Measurements from ENCODE around the gene DOP1A. TPM values are rescaled to one million over a fixed set of nuclear protein-coding genes. Genes with fewer than 3 reads are reported as not detected.

DOP1A gene
- total RNA-seq, 1 experiment from 2014 or later = 24.4 TPM

GRCh38 chr6:83062225-83062624, 5.2 kb upstream of the DOP1A start:
- no TSS peak for BruUV-seq (replicated peaks)
- CTCF ChIA-PET = no interaction called here
- H3K9me3 Mint-ChIP-seq (ENCODE audit: low read depth, unreplicated experiment) = no peaks in the 10 kb centered on the region

GRCh38 chr6:83065511-83066192, 1.8 kb upstream of the DOP1A start, which contains the start of gene UBE3D:
Gene UBE3D (minus strand): TSS chr6:83065841. CDS start chr6:83065718, 123 bp downstream.
- Mint-ChIP-seq H3K4me3 (ENCODE audit: low read depth, unreplicated experiment) (peak within 1 kb of the TSS; percentile 88), H3K27ac (ENCODE audit: unreplicated experiment) (peak within 1 kb of the TSS; percentile 23), H3K36me3 (ENCODE audit: insufficient read depth, unreplicated experiment) (peaks cover 32% of the 10 kb centered on the region), H3K4me1 (ENCODE audit: low read depth, unreplicated experiment) (peaks cover 11% of the 10 kb centered on the region), H3K9me3 (ENCODE audit: low read depth, unreplicated experiment) (no peaks in the 10 kb centered on the region), H3K27me3 (ENCODE audit: unreplicated experiment) (no peaks in the 10 kb centered on the region)
- CTCF ChIA-PET = interaction anchor here (0.5 to 2.4 kb wide), 7 partner anchors 18 to 817 kb away, joined by 3 to 19 read pairs (median 4); no protein-coding TSS in a partner anchor
- BruUV-seq (replicated peaks) = no TSS peak
- DNase-seq = peak; percentile 92
- intact Hi-C loops (cut with micrococcal nuclease; ENCODE audit: unreplicated experiment) = loop anchor here (2.0 to 10.0 kb wide), 2 partner anchors 349 to 449 kb away; no protein-coding TSS in a partner anchor
- peak; percentile 94 for TF ChIP-seq CTCF (IDR thresholded peaks at IDR 0.05; ENCODE audit: unreplicated experiment)

More at GRCh38 chr6:83062225-83062624, 5.2 kb upstream of the DOP1A start:
- intact Hi-C loops (cut with micrococcal nuclease; ENCODE audit: unreplicated experiment) = loop anchor here (10.0 kb wide), 1 partner anchor 353 kb away; no protein-coding TSS in a partner anchor
- DNase-seq = no peak
- Mint-ChIP-seq H3K4me3 (ENCODE audit: low read depth, unreplicated experiment) (no peak overlapping the region), H3K27ac (ENCODE audit: unreplicated experiment) (no peak overlapping the region), H3K4me1 (ENCODE audit: low read depth, unreplicated experiment) (peaks cover 6% of the 10 kb centered on the region), H3K27me3 (ENCODE audit: unreplicated experiment) (no peaks in the 10 kb centered on the region), H3K36me3 (ENCODE audit: insufficient read depth, unreplicated experiment) (peaks cover 18% of the 10 kb centered on the region)
- TF ChIP-seq CTCF (IDR thresholded peaks at IDR 0.05; ENCODE audit: unreplicated experiment) = no peak

- H3K4me1 Mint-ChIP-seq (ENCODE audit: low read depth, unreplicated experiment) = peaks cover 23% of the 10 kb centered on the region
- intact Hi-C loops (cut with micrococcal nuclease; ENCODE audit: unreplicated experiment) = loop anchor here (10.0 kb wide), 1 partner anchor 346 kb away; no protein-coding TSS in a partner anchor
- no peak for TF ChIP-seq CTCF (IDR thresholded peaks at IDR 0.05; ENCODE audit: unreplicated experiment)
- H3K27ac Mint-ChIP-seq (ENCODE audit: unreplicated experiment) = peak overlapping the region; percentile 87
- peaks cover 32% of the 10 kb centered on the region for H3K36me3 Mint-ChIP-seq (ENCODE audit: insufficient read depth, unreplicated experiment)
- TSS peak; percentile 40 for BruUV-seq (replicated peaks)
- no peak for DNase-seq
- no peaks in the 10 kb centered on the region for H3K9me3 Mint-ChIP-seq (ENCODE audit: low read depth, unreplicated experiment)
- CTCF ChIA-PET = interaction anchor here (0.6 to 1.4 kb wide), 2 partner anchors 46 to 369 kb away, joined by 3 read pairs; no protein-coding TSS in a partner anchor
- H3K4me3 Mint-ChIP-seq (ENCODE audit: low read depth, unreplicated experiment) = peak overlapping the region; percentile 85
- H3K27me3 Mint-ChIP-seq (ENCODE audit: unreplicated experiment) = no peaks in the 10 kb centered on the region
Measured at GRCh38 chr6:83068616-83069015, 1.1 kb downstream of the DOP1A start.

GRCh38 chr6:83069633-83070032, 2.2 kb downstream of the DOP1A start:
- CTCF ChIA-PET = no interaction called here
- no peak for TF ChIP-seq CTCF (IDR thresholded peaks at IDR 0.05; ENCODE audit: unreplicated experiment)
- Mint-ChIP-seq H3K27me3 (ENCODE audit: unreplicated experiment) (no peaks in the 10 kb centered on the region), H3K9me3 (ENCODE audit: low read depth, unreplicated experiment) (no peaks in the 10 kb centered on the region), H3K36me3 (ENCODE audit: insufficient read depth, unreplicated experiment) (peaks cover 27% of the 10 kb centered on the region), H3K4me3 (ENCODE audit: low read depth, unreplicated experiment) (peak overlapping the region; percentile 28), H3K4me1 (ENCODE audit: low read depth, unreplicated experiment) (peaks cover 23% of the 10 kb centered on the region), H3K27ac (ENCODE audit: unreplicated experiment) (no peak overlapping the region)
- no peak for DNase-seq
- no TSS peak for BruUV-seq (replicated peaks)
- intact Hi-C loops (cut with micrococcal nuclease; ENCODE audit: unreplicated experiment) = loop anchor here (5.0 to 10.0 kb wide), 2 partner anchors 123 to 345 kb away; partner anchors contain the start of genes PGM3 and RWDD2A
